PC-3 (cell line): ENCODE results near the gene S100A7. TPM values are rescaled to one million over a fixed set of nuclear protein-coding genes. Genes with fewer than 3 reads are reported as not detected.

ENCODE experiments used
- ATAC-seq: fragments of 200-7000 bp; cut with Tn5 transposase; 2 replicates; pipeline ENCODE4 v1.9.1; 2020; ENCODE audit warnings: mild to moderate bottlenecking, moderate library complexity
- BruUV-seq: library from RNA; stranded (reverse); fragments of 400-500 nt; replicated peaks from 2 replicates; lab custom pipeline; 2021; lab: Mats Ljungman, UMichigan
- CTCF ChIA-PET: fragments of 300-600 bp; sonication (Branson Sonifier 250); formaldehyde crosslinking; loops from one replicate; lab custom pipeline; 2022; ENCODE audit warnings: antibody characterized with exemption; lab: Charles Lee
- POLR2A ChIA-PET: fragments of 300-600 bp; sonication (Branson Sonifier 250); formaldehyde crosslinking; loops from one replicate; lab custom pipeline; 2022; ENCODE audit warnings: antibody characterized with exemption; ENCODE audit not compliant: unreplicated experiment; lab: Charles Lee
- DNase-seq: peaks from one replicate; pipeline ENCODE4 v3.0.0-alpha.2; 2015
- H2AFZ ChIP-seq: fragments of 300-600 bp; sonication (generic); 2 replicates; pipeline ENCODE4 v1.6.0; 2016; ENCODE audit warnings: antibody characterized with exemption, low read length
- H3F3A ChIP-seq: fragments of 300-600 bp; sonication (generic); one replicate; pipeline ENCODE4 v1.6.0; 2017; ENCODE audit warnings: antibody characterized with exemption, low read length, control low read depth, mild to moderate bottlenecking; ENCODE audit not compliant: unreplicated experiment
- H3K27ac ChIP-seq: fragments of 300-600 bp; sonication (generic); 2 replicates; pipeline ENCODE4 v1.5.1; 2016; ENCODE audit warnings: mild to moderate bottlenecking, low read length
- H3K27me3 ChIP-seq: fragments of 300-600 bp; sonication (generic); 2 replicates; pipeline ENCODE4 v1.6.1; 2016; ENCODE audit warnings: low read length, mixed read lengths
- H3K36me3 ChIP-seq: fragments of 300-600 bp; sonication (generic); 2 replicates; pipeline ENCODE4 v1.6.1; 2016; ENCODE audit warnings: low read depth, mixed run types, low read length, mixed read lengths
- H3K4me1 ChIP-seq: fragments of 300-600 bp; sonication (generic); 2 replicates; pipeline ENCODE4 v1.5.1; 2016; ENCODE audit warnings: low read length; ENCODE audit not compliant: insufficient read depth
- H3K4me2 ChIP-seq: fragments of 300-600 bp; sonication (generic); 2 replicates; pipeline ENCODE4 v1.6.0; 2016; ENCODE audit warnings: low read length
- H3K4me3 ChIP-seq: fragments of 300-600 bp; sonication (generic); 2 replicates; pipeline ENCODE4 v1.5.1; 2016; ENCODE audit warnings: mild to moderate bottlenecking, low read length, mixed read lengths
- H3K79me2 ChIP-seq: fragments of 300-600 bp; sonication (generic); 2 replicates; pipeline ENCODE4 v1.6.1; 2017; ENCODE audit warnings: low read length, mixed read lengths
- H3K9ac ChIP-seq: fragments of 300-600 bp; sonication (generic); 2 replicates; pipeline ENCODE4 v1.6.0; 2016; ENCODE audit warnings: mild to moderate bottlenecking, low read length
- H3K9me2 ChIP-seq: fragments of 300-600 bp; sonication (generic); replicated peaks from 2 replicates; pipeline ENCODE4 v1.6.1; 2016; ENCODE audit warnings: mixed run types, low read length, mixed read lengths
- H3K9me3 ChIP-seq: fragments of 300-600 bp; sonication (generic); 2 replicates; pipeline ENCODE4 v1.6.1; 2016; ENCODE audit warnings: low read length, mixed read lengths
- H4K20me1 ChIP-seq: fragments of 300-600 bp; sonication (generic); 2 replicates; pipeline ENCODE4 v1.6.1; 2016; ENCODE audit warnings: low read length, mixed read lengths
- CTCF ChIP-seq: fragments of 300-600 bp; sonication (generic); conservative IDR thresholded peaks from 2 replicates; pipeline ENCODE4 v1.5.1; 2017; ENCODE audit warnings: antibody characterized with exemption, low read depth, mild to moderate bottlenecking, low read length
- EZH2 ChIP-seq: fragments of 300-600 bp; sonication (generic); IDR thresholded peaks from one replicate; pipeline ENCODE4 v1.6.1; 2017; ENCODE audit warnings: antibody characterized with exemption, mild to moderate bottlenecking, low read length; ENCODE audit not compliant: unreplicated experiment
- EZH2phosphoT487 ChIP-seq: fragments of 300-600 bp; sonication (generic); IDR thresholded peaks from 2 replicates; pipeline ENCODE4 v1.6.1; 2018; ENCODE audit warnings: mild to moderate bottlenecking, antibody characterized with exemption, low read length, borderline replicate concordance
- intact Hi-C: fragments of 100-400 bp; cut with micrococcal nuclease; formaldehyde crosslinking; loops from 2 replicates; pipeline ENCODE4 v1.9.0; 2023
- total RNA-seq: library from RNA; depleted of rRNA; stranded (reverse); fragments of >200 nt; gene quantifications from 2 replicates; pipeline ENCODE4 v1.2.3, GENCODE V29; 2014

The S100A7 gene
- total RNA-seq, 1 experiment from 2014 or later = not detected

DNA sequence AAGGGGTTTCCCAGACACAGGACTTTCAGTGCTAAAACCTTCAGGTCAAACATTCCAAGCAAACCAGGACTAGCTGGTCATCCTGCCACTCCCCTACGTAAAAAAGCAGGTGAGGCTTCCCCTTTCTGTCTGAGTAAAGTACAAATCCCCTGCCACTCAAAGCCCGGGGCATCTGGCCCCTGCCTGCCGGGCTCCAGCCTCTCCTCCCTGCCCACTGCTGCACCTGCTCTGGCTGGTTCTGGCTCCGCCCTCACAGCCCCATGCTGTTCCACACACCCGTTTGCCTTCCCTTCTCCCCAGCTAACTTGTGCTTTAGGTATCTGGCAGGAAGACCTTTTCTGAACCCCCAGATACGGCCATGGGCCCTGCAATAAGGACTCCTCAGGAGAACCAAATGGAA lies 23.3 kb upstream of the S100A7 start:
- peak; percentile 38 for DNase-seq
- H3K9ac ChIP-seq = no peak overlapping the region
- CTCF ChIA-PET = no interaction called here
- no peaks in the 10 kb centered on the region for H3K9me3 ChIP-seq
- H2AFZ ChIP-seq = peak overlapping the region; percentile 36; the same call in 1 of the 2 replicates
- H3K4me1 ChIP-seq = no peaks in the 10 kb centered on the region
- no TSS peak for BruUV-seq
- H3K9me2 ChIP-seq = no peaks in the 10 kb centered on the region
- no peaks in the 10 kb centered on the region for H4K20me1 ChIP-seq
- POLR2A ChIA-PET = no interaction called here
- H3K36me3 ChIP-seq = no peaks in the 10 kb centered on the region
- H3K4me2 ChIP-seq = no peak overlapping the region
- no peaks in the 10 kb centered on the region for H3K79me2 ChIP-seq
- intact Hi-C loops = no loop called here
- H3K4me3 ChIP-seq = no peak overlapping the region
- TF ChIP-seq CTCF (no peak), EZH2 (no peak), EZH2phosphoT487 (no peak)
- H3K27ac ChIP-seq = no peak overlapping the region
- peaks cover 11% of the 10 kb centered on the region; the same call in 1 of the 2 replicates for H3K27me3 ChIP-seq
- H3F3A ChIP-seq = no peaks in the 10 kb centered on the region
- peak; percentile 58 for ATAC-seq

DNA sequence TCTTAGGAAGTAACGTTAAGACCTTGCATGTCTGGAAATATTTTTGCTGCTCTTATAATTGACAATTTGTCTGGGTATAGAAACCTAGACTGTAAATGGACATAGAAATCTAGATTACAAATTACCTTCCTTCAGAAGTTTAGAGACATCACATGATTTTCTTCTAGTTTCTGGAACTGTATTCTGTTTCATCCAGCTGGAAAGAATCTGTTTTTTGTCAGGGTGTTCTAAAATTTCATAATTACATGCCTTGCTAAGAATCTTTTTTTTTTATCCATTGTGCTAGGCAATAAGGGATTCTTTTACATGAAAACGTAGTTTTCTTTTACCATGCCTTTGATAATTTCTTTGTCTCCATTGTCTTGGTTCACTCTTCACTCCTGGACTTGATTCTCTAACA lies 20.7 kb upstream of the S100A7 start:
- no peak for DNase-seq
- BruUV-seq = no TSS peak
- Histone ChIP-seq H3K9me2 (no peaks in the 10 kb centered on the region), H3F3A (no peaks in the 10 kb centered on the region), H3K36me3 (no peaks in the 10 kb centered on the region), H3K9ac (no peak overlapping the region), H3K79me2 (no peaks in the 10 kb centered on the region), H3K9me3 (no peaks in the 10 kb centered on the region), H3K4me1 (no peaks in the 10 kb centered on the region), H3K27ac (no peak overlapping the region), H3K4me2 (no peak overlapping the region), H2AFZ (no peak overlapping the region), H4K20me1 (no peaks in the 10 kb centered on the region), H3K4me3 (no peak overlapping the region), H3K27me3 (peaks cover 11% of the 10 kb centered on the region; the same call in 1 of the 2 replicates)
- TF ChIP-seq EZH2phosphoT487 = no peak
- TF ChIP-seq EZH2 = no peak
- no peak for TF ChIP-seq CTCF
- POLR2A ChIA-PET = no interaction called here
- ATAC-seq = no peak
- CTCF ChIA-PET = no interaction called here
- intact Hi-C loops = no loop called here

GRCh38 chr1:153478692-153479618 lies 18.5 kb upstream of the S100A7 start:
- no peaks in the 10 kb centered on the region for H3K4me1 ChIP-seq
- H3K27ac ChIP-seq = no peak overlapping the region
- H3K79me2 ChIP-seq = no peaks in the 10 kb centered on the region
- TF ChIP-seq CTCF (no peak), EZH2phosphoT487 (no peak), EZH2 (no peak)
- ChIA-PET POLR2A (no interaction called here), CTCF (no interaction called here)
- H3K4me2 ChIP-seq = no peak overlapping the region
- no peak overlapping the region for H3K4me3 ChIP-seq
- H3K27me3 ChIP-seq = peaks cover 11% of the 10 kb centered on the region; the same call in 1 of the 2 replicates
- no peaks in the 10 kb centered on the region for H4K20me1 ChIP-seq
- H3K9me2 ChIP-seq = no peaks in the 10 kb centered on the region
- no peaks in the 10 kb centered on the region for H3K36me3 ChIP-seq
- intact Hi-C loops = no loop called here
- DNase-seq (no peak), ATAC-seq (no peak)
- no peak overlapping the region for H2AFZ ChIP-seq
- BruUV-seq = no TSS peak
- no peak overlapping the region for H3K9ac ChIP-seq
- H3K9me3 ChIP-seq = no peaks in the 10 kb centered on the region
- H3F3A ChIP-seq = no peaks in the 10 kb centered on the region
